HPDE6-E6E7 (cell line): ENCODE data around the gene GARS1.
"Not testable (repeated sequence)": the region's sequence is repeated elsewhere in the genome, so short reads cannot be mapped to it uniquely, and the experiment has no call there.

ENCODE experiments used
- DNase-seq: peaks from one replicate; pipeline ENCODE4 v3.0.0; 2011; ENCODE audit warnings: missing footprints; ENCODE audit errors: extremely low spot score

Gene GARS1

GRCh38 chr7:30572212-30572841 is 22.4 kb upstream of the GARS1 start:
- no peak for DNase-seq

DNA sequence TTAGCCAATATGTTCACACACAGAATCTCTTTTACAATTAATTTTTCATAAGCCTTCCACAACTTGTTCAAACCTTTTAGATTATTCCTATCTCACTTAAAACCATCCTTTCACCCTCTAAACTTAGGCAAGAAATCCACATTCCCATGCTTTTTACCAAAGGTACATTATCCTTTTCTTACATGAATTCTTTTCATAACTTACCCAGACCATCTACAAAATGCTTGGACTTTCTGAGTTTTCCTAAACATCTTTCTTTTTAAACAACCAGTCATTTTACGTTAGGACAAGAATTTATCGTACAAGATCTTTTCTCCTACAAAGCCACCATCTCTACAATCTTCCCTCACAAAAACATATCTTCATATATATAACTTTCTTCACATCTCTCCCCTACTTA is 18.8 kb upstream of the GARS1 start:
- no peak for DNase-seq

DNA sequence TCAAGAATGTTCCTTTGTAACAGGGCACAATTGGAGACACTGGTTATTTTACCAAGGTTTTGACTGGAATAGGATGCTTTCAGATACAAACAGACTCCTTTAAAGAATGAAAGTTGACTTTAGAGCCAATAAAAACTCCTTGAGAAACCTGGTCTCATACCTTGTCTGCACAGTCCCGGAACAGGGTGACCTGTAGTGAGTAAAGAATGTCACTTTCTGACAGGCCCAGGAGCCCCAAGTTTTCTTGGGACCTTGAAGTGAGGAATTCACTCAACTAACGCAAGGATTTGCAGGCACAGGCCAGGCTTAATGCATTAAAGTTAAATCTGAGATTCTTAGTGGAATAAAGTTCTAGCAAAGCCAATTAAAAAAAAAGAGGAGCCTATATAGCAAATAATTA is 11.5 kb upstream of the GARS1 start:
- DNase-seq: no peak

GRCh38 chr7:30584415-30584814 is 10.3 kb upstream of the GARS1 start:
- no peak for DNase-seq

- DNase-seq: no peak
Observed at GRCh38 chr7:30584965-30585364, 9.7 kb upstream of the GARS1 start.

- DNase-seq: no peak
Observed at GRCh38 chr7:30585675-30586074, 9.0 kb upstream of the GARS1 start.

- DNase-seq: not testable (repeated sequence)
Observed at GRCh38 chr7:30587547-30587946, 7.1 kb upstream of the GARS1 start.

DNA sequence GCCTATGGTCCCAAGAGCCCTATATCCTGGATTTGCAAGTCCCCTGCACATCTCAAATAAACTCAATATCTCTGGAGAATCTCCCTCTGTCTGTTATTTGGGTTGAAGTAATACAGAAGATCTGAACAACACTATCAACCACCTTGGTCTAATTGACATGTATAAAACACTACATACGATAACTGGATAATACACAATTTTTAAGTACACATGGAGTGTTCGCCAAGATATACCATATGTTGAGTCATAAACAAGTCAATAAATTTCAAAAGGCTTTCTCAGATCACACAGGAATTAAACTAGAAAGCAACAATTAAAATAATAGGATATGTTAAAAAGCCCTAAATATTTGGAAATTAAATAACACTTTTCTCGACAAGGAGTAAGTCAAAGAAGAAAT is 5.6 kb upstream of the GARS1 start:
- DNase-seq: no peak

DNA sequence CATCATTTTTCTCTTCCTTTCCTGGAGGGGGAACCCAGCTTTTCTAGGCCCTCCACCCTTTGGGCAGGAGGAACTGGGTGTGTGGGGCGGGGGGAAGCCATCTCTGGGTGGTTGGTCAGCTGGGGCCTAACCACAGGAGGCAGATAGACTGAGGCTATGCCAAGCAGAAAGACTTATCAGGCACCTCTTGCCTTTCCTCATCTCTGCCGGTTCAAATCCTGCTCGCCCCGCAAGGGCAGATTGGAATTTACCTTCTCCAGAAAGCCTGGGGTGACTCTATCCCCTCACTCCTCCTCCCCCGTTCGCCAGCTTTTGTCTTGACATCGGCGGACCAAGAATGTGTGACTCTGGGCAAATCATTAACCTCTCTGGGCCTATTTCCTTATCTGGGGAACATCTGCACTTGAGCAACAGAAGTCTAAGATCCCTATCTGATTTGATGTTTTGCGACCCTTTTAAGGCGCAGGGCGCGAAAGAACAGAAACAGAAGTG is 584 bp upstream of the GARS1 start:
- DNase-seq: peak; percentile 31

DNA sequence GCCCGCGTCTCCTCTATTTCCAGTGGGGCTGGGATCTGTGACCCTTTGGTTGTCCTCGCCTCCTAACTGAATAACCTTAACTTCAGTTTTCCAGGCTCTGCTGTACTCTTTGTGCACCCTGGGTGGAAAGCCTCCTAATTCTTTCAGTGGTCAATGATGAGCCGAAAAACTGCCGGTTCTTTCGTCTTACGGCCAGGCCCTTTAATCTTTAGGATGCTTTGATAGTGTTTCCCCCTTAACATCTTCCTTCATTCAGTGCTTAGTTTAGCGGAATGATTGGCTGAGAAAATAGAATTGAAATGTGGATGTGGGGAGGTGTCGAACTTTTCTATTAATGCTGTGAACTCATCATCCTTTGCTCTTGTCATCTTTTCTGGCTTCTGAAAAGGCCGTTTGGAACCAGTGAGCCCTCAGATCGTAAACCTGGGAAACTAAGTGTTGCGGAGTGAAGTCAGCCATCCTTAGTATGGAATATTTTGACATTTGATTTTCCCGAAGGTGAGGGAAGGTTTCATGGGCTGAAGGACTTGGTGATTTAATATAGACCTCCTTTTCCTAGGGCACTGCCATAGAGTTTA is 847 bp downstream of the GARS1 start:
- no peak for DNase-seq

DNA sequence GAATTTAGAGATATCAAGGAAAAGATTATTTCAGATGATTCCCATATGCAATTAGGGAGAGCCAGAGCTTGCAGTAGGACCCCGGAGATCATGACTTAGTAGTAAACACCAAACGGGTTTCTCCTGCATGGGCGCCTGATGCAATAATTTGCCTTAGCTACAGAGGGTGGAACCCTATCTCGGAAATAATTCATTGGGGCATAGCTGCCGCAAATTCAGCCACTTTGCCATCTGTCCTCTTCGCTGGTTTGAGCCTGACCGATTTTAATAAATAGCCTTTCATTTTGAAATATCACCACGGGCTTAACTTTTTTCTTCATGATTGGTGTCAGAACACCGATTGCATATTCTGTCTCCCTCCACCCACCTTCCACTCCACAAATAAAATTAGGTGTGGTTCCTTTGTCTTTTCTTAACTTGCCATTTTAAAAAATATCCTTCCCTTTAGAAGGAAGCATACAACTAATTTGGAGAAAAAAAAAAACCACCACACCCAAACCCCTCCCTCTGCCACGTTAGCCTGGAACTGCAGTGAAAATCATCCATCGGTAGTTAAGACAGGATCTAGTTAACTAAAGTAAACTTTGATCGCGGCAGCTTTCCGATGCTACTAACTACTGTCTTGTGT is 1.4 kb downstream of the GARS1 start:
- DNase-seq: peak; percentile 14

- no peak for DNase-seq
Observed at GRCh38 chr7:30596721-30597120, 2.0 kb downstream of the GARS1 start.

GRCh38 chr7:30598121-30598876 is 3.6 kb downstream of the GARS1 start:
- DNase-seq: no peak

DNA sequence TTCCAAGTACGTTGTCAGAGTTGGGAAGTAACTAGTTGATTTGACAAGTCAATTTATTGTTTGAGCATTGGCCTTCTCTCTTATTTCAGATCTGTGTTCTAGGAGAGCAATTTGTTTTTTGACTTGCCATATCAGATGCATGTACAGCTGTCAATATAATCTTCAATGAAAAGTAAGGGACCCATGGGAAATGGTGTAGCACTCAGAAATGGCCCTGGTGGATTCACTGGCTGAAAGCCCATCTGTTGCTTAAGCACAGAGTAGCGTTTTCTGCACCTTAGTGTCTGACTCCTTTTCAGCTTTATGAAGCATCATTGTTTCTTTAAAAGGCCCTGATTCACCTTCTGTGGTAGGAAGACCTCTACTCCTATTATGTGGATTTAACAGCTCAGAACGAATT is 10.2 kb downstream of the GARS1 start:
- DNase-seq: no peak

DNA sequence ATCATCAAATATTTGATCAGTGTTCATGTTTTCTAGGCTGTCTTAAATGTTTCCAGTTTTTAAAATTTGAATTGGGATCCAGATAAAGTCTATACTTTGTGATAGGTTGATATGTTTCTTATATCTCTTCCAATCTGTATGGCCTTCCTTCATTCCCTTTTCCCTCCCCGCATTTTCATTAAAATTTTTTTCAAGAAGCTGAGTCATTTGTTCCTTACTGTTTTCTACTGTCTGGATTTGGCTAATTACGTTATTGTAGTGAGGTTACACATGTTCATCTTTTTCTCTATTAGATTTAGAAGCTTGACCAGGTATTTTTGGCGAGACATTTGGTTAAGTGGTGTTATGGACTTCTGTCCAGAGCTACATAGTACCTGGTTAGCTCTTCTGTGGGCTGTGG is 11.2 kb downstream of the GARS1 start:
- no peak for DNase-seq

- peak; percentile 12 for DNase-seq
Observed at GRCh38 chr7:30612658-30613265, 18.1 kb downstream of the GARS1 start.

DNA sequence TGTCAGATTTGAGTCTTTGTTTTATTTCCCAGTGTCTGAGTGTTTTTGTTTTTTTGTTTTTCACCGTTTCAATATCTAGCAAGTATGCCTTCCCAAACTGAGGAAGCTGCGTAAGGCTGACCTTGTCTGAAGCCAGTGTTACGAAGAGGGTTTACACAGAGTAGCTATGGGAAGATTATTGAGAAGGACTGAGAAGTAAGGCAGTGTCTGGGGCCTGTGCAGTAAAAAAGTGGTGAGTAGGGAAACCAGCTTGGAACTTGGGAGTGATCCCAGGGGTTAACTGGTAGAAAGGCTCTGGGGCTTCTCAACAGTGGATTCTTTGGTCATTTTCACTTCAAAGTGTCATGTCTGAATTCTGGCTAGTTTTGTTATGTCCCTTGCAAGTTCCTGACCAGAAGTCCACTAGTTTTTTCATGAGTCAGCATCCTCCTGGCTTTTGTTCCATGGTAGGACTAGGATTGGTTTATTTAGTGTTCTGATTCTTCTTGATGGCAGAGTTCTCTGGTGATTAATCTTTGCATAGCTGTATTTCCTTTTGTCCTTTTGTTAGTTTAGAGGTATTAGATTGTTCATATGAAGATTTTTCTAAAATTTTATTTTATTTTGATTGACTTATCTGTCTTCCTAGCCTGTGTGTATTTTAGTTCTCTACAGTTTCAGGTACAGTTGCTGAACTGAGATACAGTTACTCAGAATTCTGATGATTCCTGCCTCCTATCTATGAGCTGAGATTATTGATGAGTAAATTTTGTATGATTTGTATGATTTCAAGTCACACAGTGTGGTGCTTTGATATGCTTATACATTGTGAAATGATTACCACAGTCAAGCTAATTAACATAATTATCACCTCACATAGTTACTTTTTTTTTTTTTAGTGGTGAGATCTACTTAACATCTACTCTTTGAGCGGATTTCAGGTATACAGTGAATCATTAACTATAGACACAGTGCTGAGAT is 19.0 kb downstream of the GARS1 start:
- DNase-seq: no peak

- no peak for DNase-seq
Observed at GRCh38 chr7:30616318-30616717, 21.6 kb downstream of the GARS1 start.

GRCh38 chr7:30617359-30617758 is 22.7 kb downstream of the GARS1 start:
- DNase-seq: no peak

DNA sequence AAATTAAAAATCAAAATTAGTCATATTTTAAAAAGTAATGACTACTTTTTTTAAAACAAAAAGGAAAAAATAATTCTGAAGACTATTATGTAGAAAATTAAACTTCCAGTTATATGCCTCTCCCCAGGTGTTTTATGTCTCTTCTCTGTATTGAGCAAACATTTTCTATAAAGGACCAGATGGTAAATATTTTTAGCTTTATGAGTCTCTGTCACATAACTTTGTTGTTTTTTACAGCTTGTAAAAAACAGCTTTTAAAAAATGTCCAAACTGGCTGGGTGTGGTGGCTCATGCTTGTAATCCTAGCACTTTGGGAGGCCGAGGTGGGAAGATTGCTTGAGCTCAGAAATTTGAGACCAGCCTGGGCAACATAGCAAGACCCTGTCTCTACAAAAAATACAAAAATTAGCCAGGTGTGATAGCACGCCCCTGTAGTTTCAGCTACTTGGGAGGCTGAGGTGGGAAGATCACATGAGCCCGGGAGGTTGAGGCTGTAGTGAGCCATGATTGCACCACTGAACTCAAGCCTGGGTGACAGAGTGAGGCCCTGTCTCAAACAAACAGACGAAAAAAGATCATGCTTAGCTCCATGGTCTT is 23.5 kb downstream of the GARS1 start:
- no peak for DNase-seq

GRCh38 chr7:30618961-30619360 is 24.3 kb downstream of the GARS1 start:
- DNase-seq: no peak
